Tibial nerve (tissue), 4 donors: ENCODE data around the gene CACNA2D2. TPM values are rescaled to one million over a fixed set of nuclear protein-coding genes. Genes with fewer than 3 reads are reported as not detected.

Experiments
- DNase-seq, 2 donors: peaks; one replicate each; pipeline ENCODE4 v3.0.0-alpha.2; 2019; ENCODE audit warnings: low spot score in 2 of 2
- H3K27ac ChIP-seq, 4 donors: fragments of 200-600 bp; sonication (generic) in 3 of 4; one replicate each; pipeline ENCODE4 v1.5.1; 2017 to 2019; ENCODE audit warnings: mild to moderate bottlenecking in 1 of 4
- H3K27me3 ChIP-seq, 2 donors: fragments of 200-600 bp; sonication (generic) in 1 of 2; one replicate each; pipeline versions ENCODE4 v1.5.1 to v1.6.0; 2017 to 2019
- H3K36me3 ChIP-seq, 3 donors: fragments of 200-600 bp; sonication (generic); one replicate each; pipeline ENCODE4 v1.5.1; 2018 to 2019
- H3K4me1 ChIP-seq, 4 donors: fragments of 200-600 bp; sonication (generic) in 3 of 4; one replicate each; pipeline ENCODE4 v1.5.1; 2017 to 2019
- H3K4me3 ChIP-seq, 4 donors: fragments of 200-600 bp; sonication (generic) in 3 of 4; one replicate each; pipeline ENCODE4 v1.5.1; 2017 to 2019; ENCODE audit warnings: mild to moderate bottlenecking in 1 of 4, moderate library complexity in 1 of 4
- H3K9me3 ChIP-seq, 4 donors: fragments of 200-600 bp; sonication (generic) in 3 of 4; one replicate each; pipeline ENCODE4 v1.5.1; 2017 to 2019
- CTCF ChIP-seq, 5 experiments: fragments of 200-600 bp in 3 of 5; fragments of 450-650 bp in 2 of 5; sonication (generic) in 3 of 5; IDR thresholded peaks; one replicate each; pipeline ENCODE4 v1.5.1; 2016 to 2019; ENCODE audit warnings: antibody characterized with exemption in 5 of 5, mild to moderate bottlenecking in 3 of 5, moderate library complexity in 2 of 5
- EP300 ChIP-seq, 2 donors: sonication (generic); formaldehyde crosslinking; IDR thresholded peaks; one replicate each; pipeline ENCODE4 v1.6.1; 2017; ENCODE audit warnings: antibody characterized with exemption in 2 of 2, mild to moderate bottlenecking in 1 of 2
- POLR2A ChIP-seq, 2 donors: fragments of 450-650 bp; IDR thresholded peaks; one replicate each; pipeline ENCODE4 v1.6.1; 2017; ENCODE audit warnings: antibody characterized with exemption in 2 of 2, mild to moderate bottlenecking in 2 of 2, moderate library complexity in 2 of 2
- WGBS, 2 donors: methylation state at CpG; one replicate each; pipeline ENCODE4 v1.1.5; 2018; 5-methylcytosine and 5-hydroxymethylcytosine counted together
- total RNA-seq, 4 donors: library from RNA; depleted of rRNA; stranded (reverse); fragments of >200 nt; gene quantifications; one replicate each; pipeline ENCODE4 v1.1.0, GENCODE V29; 2016

The CACNA2D2 gene
- total RNA-seq, 4 donors from 2014 or later: 0.84 to 2.0 (median 1.2) TPM

DNA sequence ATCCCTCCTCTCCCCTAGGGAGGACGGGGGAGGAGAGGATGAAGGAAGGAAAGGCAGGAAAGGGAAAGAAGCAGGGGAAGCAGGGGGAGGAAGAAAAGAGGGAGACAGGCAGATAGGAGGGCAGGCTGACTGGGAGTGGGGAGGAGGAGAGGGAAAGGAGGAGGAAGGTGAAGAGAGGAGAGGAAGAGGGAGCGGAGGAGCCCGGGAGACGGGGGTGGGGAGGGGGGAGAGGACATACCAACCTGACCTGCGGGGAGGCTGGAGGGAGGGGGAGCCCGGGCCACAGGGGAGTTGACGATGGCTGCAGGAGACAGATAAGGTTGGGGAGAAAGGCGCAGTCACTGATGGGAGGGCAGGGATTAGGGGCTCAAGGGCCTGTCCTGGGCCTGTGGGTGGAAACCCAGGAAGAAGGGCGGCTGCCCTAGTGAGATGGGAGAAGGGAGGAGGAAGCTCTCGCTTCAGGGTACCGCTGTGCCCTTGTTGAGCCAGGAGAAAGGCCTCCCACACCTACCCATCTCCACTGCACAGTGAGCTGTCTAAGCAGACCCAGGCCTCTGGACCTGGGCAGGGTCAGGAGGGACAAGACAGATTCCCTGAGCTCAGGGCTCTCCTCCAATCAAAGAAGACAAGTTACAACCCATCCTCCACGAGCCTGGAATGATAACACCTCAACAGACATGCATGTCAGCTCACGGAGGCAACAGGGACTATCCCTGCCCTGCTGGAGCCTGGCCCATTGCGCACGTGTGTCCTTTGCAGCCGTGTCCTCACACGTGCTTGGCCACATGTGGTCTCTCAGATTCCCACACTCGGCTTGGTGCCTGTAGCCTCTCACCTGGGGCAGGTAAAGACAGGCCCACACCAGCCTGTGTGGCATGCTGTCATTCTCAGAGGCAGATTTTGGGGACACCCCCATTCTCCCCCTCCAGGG, 36.2 kb upstream of the CACNA2D2 start:
- Histone ChIP-seq H3K9me3 (no peaks in the 10 kb centered on the region), H3K27ac (no peak overlapping the region), H3K27me3 (no peaks in the 10 kb centered on the region), H3K4me1 (no peaks in the 10 kb centered on the region), H3K4me3 (no peak overlapping the region), H3K36me3 (no peaks in the 10 kb centered on the region)
- TF ChIP-seq POLR2A (IDR thresholded peaks at IDR 0.05) (no peak), EP300 (IDR thresholded peaks at IDR 0.05) (no peak), CTCF (IDR thresholded peaks at IDR 0.05) (no peak)
- 47 to 63% methylated on average over 18 of the region's 18 CpGs for WGBS, 2 donors
- DNase-seq: no peak

GRCh38 chr3:50537421-50538129, 34.1 kb upstream of the CACNA2D2 start:
- Histone ChIP-seq H3K4me3 (no peak overlapping the region), H3K4me1 (peaks cover 0 to 2% (median 0%) of the 10 kb centered on the region in 4 donors), H3K9me3 (no peaks in the 10 kb centered on the region), H3K36me3 (no peaks in the 10 kb centered on the region), H3K27me3 (no peaks in the 10 kb centered on the region), H3K27ac (no peak overlapping the region)
- WGBS, 2 donors: 55 to 76% methylated on average over 4 of the region's 4 CpGs
- no peak for DNase-seq
- no peak for TF ChIP-seq CTCF (IDR thresholded peaks at IDR 0.05)
- TF ChIP-seq POLR2A (IDR thresholded peaks at IDR 0.05): no peak
- TF ChIP-seq EP300 (IDR thresholded peaks at IDR 0.05): no peak

GRCh38 chr3:50536471-50537180, 33.2 kb upstream of the CACNA2D2 start:
- peaks cover 0 to 5% (median 0%) of the 10 kb centered on the region in 4 donors for H3K4me1 ChIP-seq
- no peaks in the 10 kb centered on the region for H3K36me3 ChIP-seq
- H3K27ac ChIP-seq: no peak overlapping the region
- no peaks in the 10 kb centered on the region for H3K9me3 ChIP-seq
- TF ChIP-seq EP300 (IDR thresholded peaks at IDR 0.05) (no peak), CTCF (IDR thresholded peaks at IDR 0.05) (no peak), POLR2A (IDR thresholded peaks at IDR 0.05) (no peak)
- no peaks in the 10 kb centered on the region for H3K27me3 ChIP-seq
- WGBS, 2 donors: 58 to 64% methylated on average over 5 of the region's 5 CpGs
- DNase-seq: no peak
- no peak overlapping the region for H3K4me3 ChIP-seq

- Histone ChIP-seq H3K4me3 (no peak overlapping the region), H3K4me1 (peaks cover 0 to 5% (median 0%) of the 10 kb centered on the region in 4 donors), H3K9me3 (no peaks in the 10 kb centered on the region), H3K27ac (no peak overlapping the region), H3K27me3 (no peaks in the 10 kb centered on the region), H3K36me3 (no peaks in the 10 kb centered on the region)
- no peak for DNase-seq
- TF ChIP-seq EP300 (IDR thresholded peaks at IDR 0.05) (no peak), POLR2A (IDR thresholded peaks at IDR 0.05) (no peak), CTCF (IDR thresholded peaks at IDR 0.05) (no peak)
- 65 to 77% methylated on average over 6 to 9 of the region's 9 CpGs for WGBS, 2 donors
These were observed 31.4 kb upstream of the CACNA2D2 start for GRCh38 chr3:50534681-50535330.
